GM12892 (cell line): Measurements from ENCODE around the gene TMOD2.

Source experiments
- DNase-seq: peaks from one replicate; pipeline ENCODE4 v3.0.0; 2011; ENCODE audit not compliant: insufficient read length
- FAIRE-seq: peaks from 2 replicates; lab custom pipeline; 2011; peaks lifted over from hg19 to GRCh38; lab: Jason Lieb, UNC
- POLR2A ChIP-seq: IDR thresholded peaks from 2 replicates; pipeline ENCODE4 v1.6.1; 2011; ENCODE audit warnings: low read depth, low read length, control low read depth
- POLR2AphosphoS5 ChIP-seq: IDR thresholded peaks from 2 replicates; pipeline ENCODE4 v1.6.1; 2011; ENCODE audit warnings: low read depth, low read length, control low read depth
- TAF1 ChIP-seq: IDR thresholded peaks from 2 replicates; pipeline ENCODE4 v1.6.1; 2011; ENCODE audit warnings: low read depth, mild to moderate bottlenecking, control low read depth, low read length, borderline replicate concordance

TMOD2 gene

DNA sequence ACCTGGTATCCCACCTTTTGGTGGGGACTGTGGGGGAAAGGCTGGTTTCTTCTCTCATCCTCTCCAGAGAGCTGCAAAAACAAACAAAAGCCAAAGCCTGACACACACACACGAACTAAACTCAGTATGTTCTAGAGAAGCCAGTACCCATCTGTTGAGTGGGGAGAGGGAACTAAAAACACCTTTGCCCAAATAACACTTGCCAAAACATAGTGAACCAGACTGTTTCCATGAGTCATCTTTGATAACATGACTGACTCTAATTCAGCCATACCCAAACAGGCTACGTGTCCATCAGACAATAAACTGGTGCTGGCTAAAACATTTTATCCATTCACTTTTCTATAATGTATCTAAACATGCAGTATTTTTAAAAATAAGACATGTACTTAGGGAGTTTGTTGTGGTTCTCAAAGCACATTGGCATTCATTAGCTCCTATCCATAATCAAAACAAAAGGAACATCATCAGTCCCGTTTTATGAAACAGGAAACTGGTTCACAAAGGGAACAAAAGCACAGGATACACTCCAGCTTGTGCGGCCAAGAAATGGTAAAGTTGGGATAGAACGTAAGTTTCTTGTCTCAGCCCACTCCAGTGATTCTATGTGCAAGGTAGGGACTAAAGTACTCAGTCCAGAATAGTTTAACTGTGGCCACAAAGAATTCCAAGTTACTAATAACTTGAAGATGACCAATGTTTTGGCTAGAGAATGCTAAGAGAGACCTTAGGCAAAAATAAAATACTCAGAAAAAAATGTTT is 30.0 kb upstream of the TMOD2 start:
- no peak for DNase-seq
- no peak for FAIRE-seq
- TF ChIP-seq POLR2AphosphoS5 (no peak), TAF1 (no peak), POLR2A (no peak)

DNA sequence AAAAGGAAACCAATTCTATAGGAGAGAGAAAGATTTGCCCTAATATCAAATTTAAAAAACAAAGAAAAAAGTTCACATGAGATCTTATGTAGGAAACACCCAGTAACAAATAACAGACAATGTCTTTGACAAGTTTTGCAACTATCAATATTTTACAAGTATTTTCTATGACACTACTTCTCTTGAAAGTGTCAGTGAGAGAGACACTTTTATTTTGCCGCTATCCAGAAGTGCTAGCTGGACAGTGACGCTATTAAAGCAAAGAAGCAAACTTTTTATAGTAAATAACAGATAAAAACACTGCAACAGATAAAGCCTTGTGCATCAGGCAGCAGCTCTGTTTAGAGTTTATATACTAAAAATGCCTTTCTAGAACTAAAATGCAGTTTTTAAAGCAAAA is 27.2 kb upstream of the TMOD2 start:
- FAIRE-seq = no peak
- TF ChIP-seq POLR2A = no peak

DNA sequence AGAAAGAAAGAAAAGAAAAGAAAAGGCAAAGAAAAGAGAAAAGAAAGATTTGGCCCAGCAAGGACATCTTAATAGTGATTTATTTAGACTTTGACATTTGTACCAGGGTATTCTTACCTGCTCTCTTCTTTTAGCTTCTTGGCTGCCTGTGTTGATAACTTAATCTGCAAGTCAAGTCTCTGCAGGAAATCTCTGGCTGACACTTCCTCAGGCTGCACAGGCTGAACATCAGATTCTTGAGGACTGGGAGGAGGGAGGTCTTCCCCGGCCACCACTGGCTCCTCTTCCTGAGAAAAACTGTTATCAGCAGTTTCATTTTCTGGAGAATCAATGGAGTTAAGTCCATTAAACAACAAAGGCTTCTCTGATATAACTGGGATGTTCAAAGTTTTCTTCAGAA is 26.7 kb upstream of the TMOD2 start:
- FAIRE-seq (no peak), DNase-seq (no peak)
- no peak for TF ChIP-seq TAF1
- TF ChIP-seq POLR2AphosphoS5 = no peak
- no peak for TF ChIP-seq POLR2A

More for the DNA sequence above, 27.2 kb upstream of the TMOD2 start:
- DNase-seq = no peak

DNA sequence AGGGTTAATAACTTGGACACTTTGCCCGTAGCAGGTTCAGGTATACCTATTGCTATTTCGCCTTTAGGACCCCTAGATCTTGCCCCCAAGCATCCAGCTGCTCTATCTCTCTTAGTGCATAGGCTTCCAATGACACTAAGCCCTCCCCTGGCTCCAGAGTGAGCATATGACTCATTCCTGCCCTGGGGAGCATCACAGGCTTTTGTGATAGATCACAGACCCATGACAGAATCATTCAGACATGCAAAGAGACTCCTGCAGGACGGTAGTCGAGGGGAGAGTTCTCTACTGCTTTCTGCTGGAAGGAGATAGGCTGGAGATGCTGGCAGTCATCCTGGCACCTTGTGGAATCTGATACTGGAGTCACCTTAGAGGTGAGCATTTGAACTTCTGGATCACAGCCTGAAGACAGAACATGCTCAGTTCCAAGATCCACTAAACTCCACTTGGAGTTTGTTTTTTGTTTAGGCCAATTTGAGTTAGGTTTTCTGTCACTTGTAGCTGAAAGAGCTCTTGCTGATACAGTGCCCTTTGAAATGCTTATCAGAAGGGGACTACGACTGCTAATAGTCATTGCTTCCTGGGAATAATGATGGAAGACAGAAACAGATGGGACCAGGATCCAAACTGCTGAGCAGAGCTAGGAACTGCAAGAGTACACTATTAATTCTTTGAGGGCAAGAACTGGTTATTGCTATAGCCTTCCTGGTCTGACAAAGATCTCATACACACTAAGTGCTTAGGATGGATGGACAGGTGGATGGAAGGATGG is 24.9 kb upstream of the TMOD2 start:
- TF ChIP-seq TAF1 (no peak), POLR2A (peak; percentile 66), POLR2AphosphoS5 (0 out of 2 replicates have a peak, but pooled peaks have one; percentile 21)
- DNase-seq = no peak
- peak; percentile 77 for FAIRE-seq

DNA sequence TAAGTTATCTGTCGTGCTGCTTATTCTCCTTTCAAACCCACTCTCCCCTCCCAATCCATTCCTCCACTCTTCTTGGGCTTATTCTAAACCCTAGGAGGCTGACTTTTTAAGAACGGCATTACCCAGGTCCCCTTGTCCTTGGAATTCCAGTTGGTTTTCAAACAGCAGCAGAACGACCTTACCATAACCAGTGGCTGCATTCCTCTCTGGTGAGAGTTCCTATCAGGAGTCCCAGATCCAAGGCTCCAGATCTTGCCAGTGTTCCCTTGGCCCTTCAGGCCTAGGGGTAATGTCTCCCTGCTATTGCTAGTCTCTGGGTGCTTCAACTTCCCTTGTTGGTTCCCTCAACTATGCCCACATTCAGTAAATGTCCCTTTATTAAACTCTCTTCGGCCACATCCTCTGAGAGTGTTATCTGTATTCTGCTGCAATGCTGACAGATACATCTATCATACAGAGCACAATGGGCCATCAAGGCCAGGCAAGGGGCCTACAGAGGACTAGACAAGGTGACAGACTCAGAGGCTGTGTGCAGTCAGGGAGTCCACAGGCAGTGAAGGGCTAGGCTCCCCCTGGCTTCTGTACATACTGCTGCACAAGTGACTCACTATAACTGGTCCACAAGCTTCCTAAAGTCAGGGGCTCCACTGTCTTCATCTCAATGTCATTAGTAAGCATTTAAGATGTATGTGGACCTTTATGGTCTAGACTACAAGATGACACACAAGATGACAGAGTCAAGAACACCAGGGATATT is 24.1 kb upstream of the TMOD2 start:
- TF ChIP-seq POLR2A = no peak
- no peak for TF ChIP-seq TAF1
- peak; percentile 48; the same call in 1 of the 2 replicates for TF ChIP-seq POLR2AphosphoS5
- DNase-seq (no peak), FAIRE-seq (peak; percentile 61)

DNA sequence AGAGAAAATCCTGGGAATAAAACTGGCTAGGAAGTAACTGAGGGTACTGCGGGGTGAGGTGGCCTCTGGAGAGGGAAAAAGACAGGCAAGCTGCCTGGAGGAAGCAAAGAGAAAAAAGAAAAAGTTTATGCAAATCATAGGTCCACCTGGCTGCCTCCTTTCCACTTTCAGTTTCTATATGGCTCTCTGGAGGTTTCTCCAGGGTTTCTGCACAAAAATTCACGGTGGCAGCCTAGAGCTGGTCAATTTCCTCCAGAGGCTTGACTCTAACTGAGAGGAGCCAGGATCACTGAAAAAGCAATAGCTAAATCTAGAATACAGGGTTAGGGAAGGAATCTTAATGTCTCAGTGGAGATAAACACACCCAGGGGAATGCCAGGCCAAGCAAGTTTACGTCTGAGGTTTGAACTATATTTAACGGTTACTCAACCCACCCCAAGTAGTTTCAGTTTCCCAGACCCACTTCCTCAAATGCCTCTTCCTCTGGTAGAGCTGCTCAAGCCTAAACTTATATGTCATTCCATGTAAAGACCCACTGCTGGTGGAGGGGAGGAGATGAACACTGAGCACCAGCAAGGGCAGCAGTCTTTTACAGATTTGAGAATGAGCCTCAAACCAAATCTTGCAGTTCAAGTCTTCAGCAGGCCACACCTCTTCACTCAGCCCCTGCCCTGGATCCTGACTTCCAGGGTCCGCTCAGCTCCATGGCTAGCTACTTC is 19.7 kb upstream of the TMOD2 start:
- TF ChIP-seq TAF1 (peak; percentile 44; the same call in 1 of the 2 replicates), POLR2AphosphoS5 (no peak), POLR2A (peak; percentile 68)
- FAIRE-seq (peak; percentile 87), DNase-seq (no peak)

DNA sequence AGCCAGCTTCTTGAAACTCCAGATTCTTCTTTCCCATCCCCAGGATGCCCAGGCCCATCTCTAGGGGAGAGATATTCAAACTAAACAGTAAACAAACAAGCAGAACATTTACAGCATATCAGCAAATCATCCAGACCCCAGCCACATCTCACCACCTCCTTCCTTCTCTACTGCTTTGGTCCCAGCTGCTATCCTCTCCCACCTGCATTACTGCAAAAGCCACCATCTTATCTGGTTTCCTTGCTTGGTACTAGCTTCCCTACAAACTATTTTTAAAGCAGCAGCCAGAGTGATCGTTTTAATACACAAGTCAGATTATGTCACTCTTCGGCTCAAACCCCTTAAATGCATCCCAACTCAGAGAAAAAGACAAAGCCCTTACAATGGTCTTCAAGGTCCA is 18.8 kb upstream of the TMOD2 start:
- DNase-seq (no peak), FAIRE-seq (no peak)
- TF ChIP-seq POLR2AphosphoS5 (no peak; the same call in 1 of the 2 replicates), POLR2A (no peak), TAF1 (no peak)

DNA sequence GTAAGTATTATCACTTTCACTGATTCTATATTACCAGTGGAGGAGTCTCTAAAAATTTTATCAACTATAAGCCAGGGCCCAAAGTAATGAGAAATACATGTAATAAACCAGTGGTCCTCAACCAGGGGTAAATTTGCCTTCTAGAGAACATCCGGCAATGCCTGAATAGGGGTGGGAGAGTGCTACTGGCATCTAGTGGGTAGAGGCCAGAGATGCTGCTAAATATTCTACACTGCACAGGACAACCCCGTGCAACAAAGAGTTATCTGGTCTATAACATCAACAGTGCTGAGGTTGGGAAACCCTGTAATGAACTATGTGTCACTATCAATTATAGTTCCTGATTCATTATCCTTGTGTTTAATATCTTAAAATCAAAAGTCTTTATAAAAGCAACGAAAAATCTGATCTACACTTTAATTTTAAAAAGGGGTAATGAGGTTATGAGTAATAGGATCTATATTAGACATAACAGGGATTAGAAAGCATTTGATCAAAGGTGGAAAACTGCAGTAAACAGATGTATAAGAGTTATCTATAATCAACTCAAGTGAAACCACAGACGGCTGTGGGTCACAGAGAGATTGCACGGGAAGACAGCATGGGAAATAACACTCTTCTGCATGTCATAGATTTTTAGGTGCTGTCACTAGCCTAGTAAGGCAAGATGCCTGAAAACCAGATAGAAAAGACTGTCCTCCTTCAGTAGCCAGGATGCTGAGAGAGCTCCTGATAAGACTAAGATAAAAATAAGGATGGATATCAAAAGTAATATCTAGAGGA is 16.0 kb upstream of the TMOD2 start:
- FAIRE-seq (no peak), DNase-seq (no peak)
- no peak for TF ChIP-seq TAF1

DNA sequence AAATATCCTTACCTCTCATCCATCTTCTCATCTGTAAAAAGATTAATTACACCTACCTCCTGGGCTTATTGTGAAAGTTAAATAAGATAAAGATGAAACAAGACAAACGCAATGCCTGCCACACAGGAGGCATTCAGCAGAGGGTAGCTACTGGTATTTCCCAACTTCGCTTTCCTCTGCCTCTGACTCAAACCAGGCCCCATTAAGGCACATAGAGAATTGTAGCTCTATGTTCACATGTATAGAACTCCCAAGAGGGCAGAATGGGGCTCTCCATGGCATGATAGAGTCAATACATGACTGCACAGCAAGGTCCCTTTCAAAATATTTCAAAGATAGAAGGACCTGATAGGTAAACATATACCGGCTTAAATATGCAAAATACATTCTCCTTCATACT is 15.3 kb upstream of the TMOD2 start:
- TF ChIP-seq POLR2A = no peak; the same call in 1 of the 2 replicates
- TF ChIP-seq POLR2AphosphoS5 = no peak
- TF ChIP-seq TAF1 = no peak
- FAIRE-seq (peak; percentile 53), DNase-seq (no peak)
